ENCODE data around the gene LRRC31.

LRRC31 gene

GRCh38 chr3:169804681-169805080, 65.1 kb downstream of the LRRC31 start:
- no peak for TF ChIP-seq CEBPB (IDR thresholded peaks at IDR 0.05)
- TF ChIP-seq RAD21 (IDR thresholded peaks at IDR 0.05; ENCODE audit: low read depth): no peak
- no peak for TF ChIP-seq ZBTB7A (IDR thresholded peaks at IDR 0.05; ENCODE audit: low read depth)
- TF ChIP-seq, protein P1, sequence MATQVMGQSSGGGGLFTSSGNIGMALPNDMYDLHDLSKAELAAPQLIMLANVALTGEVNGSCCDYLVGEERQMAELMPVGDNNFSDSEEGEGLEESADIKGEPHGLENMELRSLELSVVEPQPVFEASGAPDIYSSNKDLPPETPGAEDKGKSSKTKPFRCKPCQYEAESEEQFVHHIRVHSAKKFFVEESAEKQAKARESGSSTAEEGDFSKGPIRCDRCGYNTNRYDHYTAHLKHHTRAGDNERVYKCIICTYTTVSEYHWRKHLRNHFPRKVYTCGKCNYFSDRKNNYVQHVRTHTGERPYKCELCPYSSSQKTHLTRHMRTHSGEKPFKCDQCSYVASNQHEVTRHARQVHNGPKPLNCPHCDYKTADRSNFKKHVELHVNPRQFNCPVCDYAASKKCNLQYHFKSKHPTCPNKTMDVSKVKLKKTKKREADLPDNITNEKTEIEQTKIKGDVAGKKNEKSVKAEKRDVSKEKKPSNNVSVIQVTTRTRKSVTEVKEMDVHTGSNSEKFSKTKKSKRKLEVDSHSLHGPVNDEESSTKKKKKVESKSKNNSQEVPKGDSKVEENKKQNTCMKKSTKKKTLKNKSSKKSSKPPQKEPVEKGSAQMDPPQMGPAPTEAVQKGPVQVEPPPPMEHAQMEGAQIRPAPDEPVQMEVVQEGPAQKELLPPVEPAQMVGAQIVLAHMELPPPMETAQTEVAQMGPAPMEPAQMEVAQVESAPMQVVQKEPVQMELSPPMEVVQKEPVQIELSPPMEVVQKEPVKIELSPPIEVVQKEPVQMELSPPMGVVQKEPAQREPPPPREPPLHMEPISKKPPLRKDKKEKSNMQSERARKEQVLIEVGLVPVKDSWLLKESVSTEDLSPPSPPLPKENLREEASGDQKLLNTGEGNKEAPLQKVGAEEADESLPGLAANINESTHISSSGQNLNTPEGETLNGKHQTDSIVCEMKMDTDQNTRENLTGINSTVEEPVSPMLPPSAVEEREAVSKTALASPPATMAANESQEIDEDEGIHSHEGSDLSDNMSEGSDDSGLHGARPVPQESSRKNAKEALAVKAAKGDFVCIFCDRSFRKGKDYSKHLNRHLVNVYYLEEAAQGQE (IDR thresholded peaks at IDR 0.05; ENCODE audit: low read depth): no peak
- no peak for TF ChIP-seq EGR1 (IDR thresholded peaks at IDR 0.05)
- no peak for TF ChIP-seq EP300 (IDR thresholded peaks at IDR 0.05; ENCODE audit: borderline replicate concordance)
- no peak for TF ChIP-seq TCF12 (IDR thresholded peaks at IDR 0.05; ENCODE audit: low read depth)
- no peak for TF ChIP-seq NFIC (IDR thresholded peaks at IDR 0.05)
- TF ChIP-seq CREB1 (IDR thresholded peaks at IDR 0.05; ENCODE audit: low read depth): no peak

GRCh38 chr3:169792359-169792758, 77.4 kb downstream of the LRRC31 start:
- TF ChIP-seq TCF12 (IDR thresholded peaks at IDR 0.05; ENCODE audit: low read depth) (no peak), TAF1 (IDR thresholded peaks at IDR 0.05; ENCODE audit: low read depth) (no peak), YY1 (IDR thresholded peaks at IDR 0.05; ENCODE audit: low read depth) (no peak), ZBTB7A (IDR thresholded peaks at IDR 0.05; ENCODE audit: low read depth) (no peak), CREB1 (IDR thresholded peaks at IDR 0.05; ENCODE audit: low read depth) (no peak), TEAD4 (IDR thresholded peaks at IDR 0.05) (no peak), EP300 (IDR thresholded peaks at IDR 0.05; ENCODE audit: borderline replicate concordance) (no peak), RAD21 (IDR thresholded peaks at IDR 0.05; ENCODE audit: low read depth) (no peak), EGR1 (IDR thresholded peaks at IDR 0.05) (no peak)
- TF ChIP-seq, protein P1 (IDR thresholded peaks at IDR 0.05; ENCODE audit: low read depth): no peak
- TF ChIP-seq, protein P2, sequence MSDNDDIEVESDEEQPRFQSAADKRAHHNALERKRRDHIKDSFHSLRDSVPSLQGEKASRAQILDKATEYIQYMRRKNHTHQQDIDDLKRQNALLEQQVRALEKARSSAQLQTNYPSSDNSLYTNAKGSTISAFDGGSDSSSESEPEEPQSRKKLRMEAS (IDR thresholded peaks at IDR 0.05): no peak
- TF ChIP-seq, protein P3, sequence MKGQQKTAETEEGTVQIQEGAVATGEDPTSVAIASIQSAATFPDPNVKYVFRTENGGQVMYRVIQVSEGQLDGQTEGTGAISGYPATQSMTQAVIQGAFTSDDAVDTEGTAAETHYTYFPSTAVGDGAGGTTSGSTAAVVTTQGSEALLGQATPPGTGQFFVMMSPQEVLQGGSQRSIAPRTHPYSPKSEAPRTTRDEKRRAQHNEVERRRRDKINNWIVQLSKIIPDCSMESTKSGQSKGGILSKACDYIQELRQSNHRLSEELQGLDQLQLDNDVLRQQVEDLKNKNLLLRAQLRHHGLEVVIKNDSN (IDR thresholded peaks at IDR 0.05): no peak

DNA sequence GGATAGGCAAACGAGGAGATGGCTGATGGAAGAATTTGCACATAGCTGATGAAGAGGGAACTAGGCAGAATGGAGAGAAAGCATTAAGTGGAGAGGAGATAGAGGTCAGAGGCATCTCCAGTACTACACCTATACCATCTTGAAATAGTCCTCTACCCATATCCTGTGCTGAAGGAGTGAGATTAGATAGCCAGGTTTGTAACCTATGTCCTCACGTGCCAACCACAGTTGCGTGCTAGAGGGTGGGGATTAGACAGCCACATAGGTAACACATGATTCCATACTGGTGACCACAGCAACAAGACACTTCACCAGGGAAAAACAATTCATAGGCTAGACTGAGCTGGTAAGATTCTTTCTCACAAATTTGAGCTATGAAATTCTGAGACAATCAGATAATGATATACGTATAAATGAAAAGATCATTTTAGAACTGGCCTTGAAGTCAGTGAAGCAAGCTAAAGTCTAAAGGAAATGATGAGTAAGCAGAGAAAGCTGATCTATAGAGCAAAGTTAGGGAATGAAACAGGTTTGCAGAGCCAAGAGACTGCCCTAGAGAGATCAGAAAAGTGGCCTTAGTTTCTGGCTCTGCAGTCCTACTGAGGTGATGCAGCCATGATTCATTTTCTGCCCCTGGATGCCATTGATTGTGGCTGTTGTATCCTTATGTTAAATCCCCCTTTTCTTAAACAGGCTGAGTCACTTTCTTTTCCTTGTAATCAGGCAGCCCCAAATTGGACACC, 78.9 kb downstream of the LRRC31 start:
- TF ChIP-seq RAD21 (IDR thresholded peaks at IDR 0.05; ENCODE audit: low read depth) (no peak), CEBPB (IDR thresholded peaks at IDR 0.05) (no peak), EP300 (IDR thresholded peaks at IDR 0.05; ENCODE audit: borderline replicate concordance) (no peak), CREB1 (IDR thresholded peaks at IDR 0.05; ENCODE audit: low read depth) (no peak)

- TF ChIP-seq ZBTB7A (IDR thresholded peaks at IDR 0.05; ENCODE audit: low read depth) (no peak), NFIC (IDR thresholded peaks at IDR 0.05) (no peak)
These were observed 79.5 kb downstream of the LRRC31 start for GRCh38 chr3:169790219-169790618.

Data from Ishikawa (cell line).